LNCaP clone FGC (cell line): Measurements from ENCODE around the gene FAM168A.
"Not testable (repeated sequence)": the region's sequence is repeated elsewhere in the genome, so short reads cannot be mapped to it uniquely, and the experiment has no call there.

ENCODE experiments used
- DNase-seq: peaks from one replicate; pipeline ENCODE4 v3.0.0-alpha.2; 2011; ENCODE audit warnings: low read depth
- H3K4me3 ChIP-seq: 2 replicates; pipeline ENCODE4 v1.5.1; 2011; ENCODE audit warnings: mild to moderate bottlenecking, low read depth, low read length, control low read depth
- TF ChIP-seq, protein P1 (sequence below): IDR thresholded peaks from 2 replicates; pipeline ENCODE4 v1.5.1; 2012; ENCODE audit warnings: mild to moderate bottlenecking; ENCODE audit not compliant: control insufficient read depth, insufficient read depth; ENCODE audit errors: extremely low read depth

The FAM168A gene

GRCh38 chr11:73475549-73476095 is 122.3 kb downstream of the FAM168A start:
- DNase-seq: no peak
- TF ChIP-seq, protein P1, sequence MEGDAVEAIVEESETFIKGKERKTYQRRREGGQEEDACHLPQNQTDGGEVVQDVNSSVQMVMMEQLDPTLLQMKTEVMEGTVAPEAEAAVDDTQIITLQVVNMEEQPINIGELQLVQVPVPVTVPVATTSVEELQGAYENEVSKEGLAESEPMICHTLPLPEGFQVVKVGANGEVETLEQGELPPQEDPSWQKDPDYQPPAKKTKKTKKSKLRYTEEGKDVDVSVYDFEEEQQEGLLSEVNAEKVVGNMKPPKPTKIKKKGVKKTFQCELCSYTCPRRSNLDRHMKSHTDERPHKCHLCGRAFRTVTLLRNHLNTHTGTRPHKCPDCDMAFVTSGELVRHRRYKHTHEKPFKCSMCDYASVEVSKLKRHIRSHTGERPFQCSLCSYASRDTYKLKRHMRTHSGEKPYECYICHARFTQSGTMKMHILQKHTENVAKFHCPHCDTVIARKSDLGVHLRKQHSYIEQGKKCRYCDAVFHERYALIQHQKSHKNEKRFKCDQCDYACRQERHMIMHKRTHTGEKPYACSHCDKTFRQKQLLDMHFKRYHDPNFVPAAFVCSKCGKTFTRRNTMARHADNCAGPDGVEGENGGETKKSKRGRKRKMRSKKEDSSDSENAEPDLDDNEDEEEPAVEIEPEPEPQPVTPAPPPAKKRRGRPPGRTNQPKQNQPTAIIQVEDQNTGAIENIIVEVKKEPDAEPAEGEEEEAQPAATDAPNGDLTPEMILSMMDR: no peak
- H3K4me3 ChIP-seq: no peak overlapping the region

DNA sequence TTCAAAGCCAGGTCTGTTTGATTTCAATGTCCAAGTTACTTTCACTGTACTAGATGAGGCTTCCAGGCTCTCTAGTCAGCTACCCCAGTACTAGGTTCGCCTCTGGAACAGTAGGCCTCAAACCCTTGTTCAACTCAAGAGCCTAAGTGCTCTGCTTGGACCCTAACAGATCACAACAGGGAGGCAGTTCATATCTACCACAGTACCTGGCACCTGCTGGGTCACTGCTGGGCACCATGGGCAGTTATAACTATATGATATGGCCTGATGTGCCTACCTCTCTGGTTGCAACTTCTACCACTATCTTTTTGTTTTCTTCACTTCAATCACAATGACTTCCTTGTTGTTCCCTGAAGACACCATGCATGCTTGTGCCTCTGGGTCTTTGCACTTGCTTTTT is 124.7 kb downstream of the FAM168A start:
- no peak for DNase-seq
- TF ChIP-seq, protein P1: no peak
- H3K4me3 ChIP-seq: no peak overlapping the region

GRCh38 chr11:73470036-73470612 is 127.8 kb downstream of the FAM168A start:
- DNase-seq, H3K4me3 ChIP-seq: not testable (repeated sequence)

GRCh38 chr11:73469401-73469800 is 128.5 kb downstream of the FAM168A start:
- no peak for DNase-seq
- no peak overlapping the region for H3K4me3 ChIP-seq
- TF ChIP-seq, protein P1: no peak

DNA sequence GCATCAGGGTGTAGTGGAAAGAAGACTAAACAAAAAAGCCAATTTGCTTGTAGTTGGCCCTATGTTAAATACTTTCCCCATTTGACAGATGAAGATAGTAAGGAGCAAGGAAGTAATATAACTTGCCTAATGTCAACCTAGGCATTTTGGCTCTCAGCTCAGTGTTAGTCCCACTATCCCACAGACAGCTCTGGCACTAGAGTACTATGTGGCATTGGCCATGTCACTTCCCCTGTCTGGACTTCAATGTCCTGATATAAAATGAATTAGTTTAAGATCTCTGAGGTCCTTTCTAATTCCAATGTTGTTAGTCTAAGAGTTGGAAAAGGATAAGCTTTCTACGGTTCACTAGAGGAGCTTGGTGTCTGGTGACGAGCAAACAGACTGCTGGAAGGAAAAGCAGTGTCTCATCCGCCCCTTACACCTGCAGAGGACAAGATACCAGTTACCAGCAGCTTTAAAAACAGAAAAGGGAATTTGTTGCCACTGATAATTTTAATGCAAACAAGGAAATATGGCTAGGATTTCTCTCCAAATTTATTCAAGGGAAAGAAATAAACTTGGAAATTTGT is 129.2 kb downstream of the FAM168A start:
- TF ChIP-seq, protein P1: no peak
- no peak for DNase-seq
- H3K4me3 ChIP-seq: no peak overlapping the region

DNA sequence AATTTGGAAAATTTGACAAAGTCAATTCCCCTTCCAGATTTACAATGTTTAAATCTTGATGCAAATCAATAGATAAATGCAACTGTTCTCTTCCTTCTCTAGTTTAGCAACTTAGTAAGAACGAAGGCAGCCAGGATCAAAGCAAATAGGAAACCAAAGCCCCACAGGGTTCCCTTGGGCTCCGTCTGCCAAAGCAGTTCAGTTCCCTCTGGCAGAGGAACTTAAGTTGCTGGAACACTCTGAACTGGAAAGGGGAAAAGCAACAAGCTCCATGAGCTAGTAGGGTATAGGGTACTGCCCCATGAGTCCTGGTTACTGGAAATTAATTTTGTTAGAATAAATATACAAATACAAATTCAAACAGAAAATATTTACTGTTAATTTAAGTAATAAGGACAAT is 130.4 kb downstream of the FAM168A start:
- no peak for DNase-seq
- H3K4me3 ChIP-seq: no peak overlapping the region
- TF ChIP-seq, protein P1: no peak

GRCh38 chr11:73466643-73467042 is 131.3 kb downstream of the FAM168A start:
- H3K4me3 ChIP-seq: no peak overlapping the region
- DNase-seq: no peak
- TF ChIP-seq, protein P1: no peak
